ENCODE results near the gene KCNAB1. TPM values are rescaled to one million over a fixed set of nuclear protein-coding genes. Genes with fewer than 3 reads are reported as not detected.

KCNAB1 gene
- total and polyA plus RNA-seq, 2 donors (not counting 3 experiments of a cell fraction or from before 2014, with no cell fraction given), result 0.21 TPM; not detected in 1

DNA sequence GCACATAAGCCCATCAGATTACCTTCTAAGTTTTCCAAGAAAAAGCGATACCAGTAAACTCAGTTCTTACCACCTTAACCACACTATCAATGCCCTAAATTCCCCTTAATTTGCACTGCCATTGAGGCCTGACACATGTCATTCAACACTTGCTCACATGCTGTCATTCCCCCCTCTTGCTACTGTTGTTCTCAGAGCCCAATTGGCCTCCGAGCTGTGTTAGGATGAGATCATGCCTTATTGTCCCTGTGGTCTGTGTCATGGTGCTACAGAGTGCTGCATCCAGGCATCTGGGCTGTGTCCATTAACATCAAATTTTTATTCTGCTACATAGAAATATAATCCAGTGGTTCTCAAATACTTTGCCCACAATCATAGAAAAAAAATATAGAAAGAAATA lies 221.0 kb downstream of the KCNAB1 start:
- TF ChIP-seq, protein P1, sequence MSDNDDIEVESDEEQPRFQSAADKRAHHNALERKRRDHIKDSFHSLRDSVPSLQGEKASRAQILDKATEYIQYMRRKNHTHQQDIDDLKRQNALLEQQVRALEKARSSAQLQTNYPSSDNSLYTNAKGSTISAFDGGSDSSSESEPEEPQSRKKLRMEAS (IDR thresholded peaks at IDR 0.05; ENCODE audit: insufficient read depth, insufficient read length), result no peak

DNA sequence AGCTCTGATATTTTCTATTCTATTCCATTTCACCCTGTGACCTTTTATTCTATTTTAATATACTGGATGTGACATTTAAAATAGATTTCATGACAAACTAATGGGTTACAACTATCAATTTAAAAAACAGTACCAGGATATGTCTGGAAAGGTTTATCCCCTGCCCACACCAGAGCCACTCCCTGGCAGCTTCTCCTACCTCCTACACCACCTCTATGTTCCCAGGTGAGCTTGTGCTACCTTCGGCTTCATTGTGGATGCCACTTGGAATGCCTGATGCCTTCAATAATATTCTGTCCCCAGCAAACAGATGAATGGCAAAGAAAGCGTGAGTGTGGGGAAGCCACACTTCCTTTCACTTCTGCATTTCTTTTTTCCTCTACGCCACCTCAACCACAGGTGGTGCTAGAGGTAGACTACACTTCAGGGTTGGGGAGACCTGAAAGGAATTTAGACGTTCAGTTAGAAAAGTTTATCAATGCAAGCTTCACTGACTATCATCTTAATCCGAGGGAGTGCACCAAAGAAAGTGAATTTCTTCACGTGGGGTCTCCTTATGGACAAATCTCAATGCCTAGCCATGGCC lies 221.5 kb downstream of the KCNAB1 start:
- dilution Hi-C loops (cut with MboI; ENCODE audit: extremely low pct_ligation_motif_present, low sequenced_read_pairs) (no loop called here), intact Hi-C loops (cut with micrococcal nuclease) (no loop called here)
- ChIA-PET CTCF (interaction anchor here (0.7 to 1.4 kb wide), 6 partner anchors 9 to 191 kb away, joined by 3 to 4 read pairs (median 3); no protein-coding TSS in a partner anchor), POLR2A (no interaction called here)
- DNase-seq (ENCODE audit: low read depth, low spot score), result no peak
- TF ChIP-seq, protein P1 (IDR thresholded peaks at IDR 0.05; ENCODE audit: insufficient read depth, insufficient read length), result no peak
- TF ChIP-seq POLR2AphosphoS5 (IDR thresholded peaks at IDR 0.05; ENCODE audit: insufficient read depth, low read depth, low read length) (no peak), MYC (IDR thresholded peaks at IDR 0.05; ENCODE audit: low read depth, low read length) (no peak), FOS (IDR thresholded peaks at IDR 0.05; ENCODE audit: borderline replicate concordance, insufficient read depth, low read length) (no peak), GATA2 (IDR thresholded peaks at IDR 0.05; ENCODE audit: insufficient read depth, insufficient read length, low read depth, low read length) (no peak), POLR2A (IDR thresholded peaks at IDR 0.05; ENCODE audit: low read depth, low read length) (no peak), EZH2 (IDR thresholded peaks at IDR 0.05; ENCODE audit: borderline replicate concordance, low read depth, low read length, severe bottlenecking) (no peak), JUN (IDR thresholded peaks at IDR 0.05; ENCODE audit: borderline replicate concordance, insufficient read depth, insufficient read length, low read depth) (no peak)
- TF ChIP-seq, protein P2, sequence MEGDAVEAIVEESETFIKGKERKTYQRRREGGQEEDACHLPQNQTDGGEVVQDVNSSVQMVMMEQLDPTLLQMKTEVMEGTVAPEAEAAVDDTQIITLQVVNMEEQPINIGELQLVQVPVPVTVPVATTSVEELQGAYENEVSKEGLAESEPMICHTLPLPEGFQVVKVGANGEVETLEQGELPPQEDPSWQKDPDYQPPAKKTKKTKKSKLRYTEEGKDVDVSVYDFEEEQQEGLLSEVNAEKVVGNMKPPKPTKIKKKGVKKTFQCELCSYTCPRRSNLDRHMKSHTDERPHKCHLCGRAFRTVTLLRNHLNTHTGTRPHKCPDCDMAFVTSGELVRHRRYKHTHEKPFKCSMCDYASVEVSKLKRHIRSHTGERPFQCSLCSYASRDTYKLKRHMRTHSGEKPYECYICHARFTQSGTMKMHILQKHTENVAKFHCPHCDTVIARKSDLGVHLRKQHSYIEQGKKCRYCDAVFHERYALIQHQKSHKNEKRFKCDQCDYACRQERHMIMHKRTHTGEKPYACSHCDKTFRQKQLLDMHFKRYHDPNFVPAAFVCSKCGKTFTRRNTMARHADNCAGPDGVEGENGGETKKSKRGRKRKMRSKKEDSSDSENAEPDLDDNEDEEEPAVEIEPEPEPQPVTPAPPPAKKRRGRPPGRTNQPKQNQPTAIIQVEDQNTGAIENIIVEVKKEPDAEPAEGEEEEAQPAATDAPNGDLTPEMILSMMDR (IDR thresholded peaks at IDR 0.05; ENCODE audit: extremely low read depth in 1 of 2, insufficient read depth in 1 of 2, low read depth in 1 of 2, low read length in 2 of 2), result no peak
- Histone ChIP-seq H3K9ac (replicated peaks; ENCODE audit: extremely low read depth, insufficient read depth, low read length) (no peak overlapping the region), H3K79me2 (ENCODE audit: control insufficient read depth, insufficient read depth, low read length) (no peaks in the 10 kb centered on the region), H4K20me1 (replicated peaks; ENCODE audit: control insufficient read depth, extremely low read depth, insufficient read depth, low read length) (no peaks in the 10 kb centered on the region), H3K9me3 (replicated peaks; ENCODE audit: control insufficient read depth, insufficient read depth, low read length) (no peaks in the 10 kb centered on the region), H3K4me3 (replicated peaks in 1 of 3; ENCODE audit: insufficient read depth in 1 of 3, low read depth in 1 of 3, low read length in 3 of 3) (no peak overlapping the region), H3K27me3 (ENCODE audit: control insufficient read depth in 2 of 2, insufficient read depth in 2 of 2, low read length in 2 of 2) (no peaks in the 10 kb centered on the region), H2AFZ (ENCODE audit: low read depth, low read length) (no peak overlapping the region), H3K27ac (ENCODE audit: insufficient read depth, low read depth, low read length) (no peak overlapping the region), H3K4me2 (ENCODE audit: insufficient read depth, low read length) (no peak overlapping the region), H3K4me1 (ENCODE audit: control insufficient read depth, extremely low read depth, insufficient read depth, low read length) (no peaks in the 10 kb centered on the region), H3K9me1 (replicated peaks; ENCODE audit: control insufficient read depth, extremely low read depth, insufficient read depth, low read length) (no peaks in the 10 kb centered on the region), H3K36me3 (ENCODE audit: control insufficient read depth in 2 of 2, extremely low read depth in 1 of 2, insufficient read depth in 2 of 2, low read length in 2 of 2) (no peaks in the 10 kb centered on the region)
- no TSS peak for BruUV-seq (replicated peaks)
- FAIRE-seq, result no peak

More for the DNA sequence above, 221.0 kb downstream of the KCNAB1 start:
- Histone ChIP-seq H3K36me3 (ENCODE audit: control insufficient read depth in 2 of 2, extremely low read depth in 1 of 2, insufficient read depth in 2 of 2, low read length in 2 of 2) (no peaks in the 10 kb centered on the region), H3K9me1 (replicated peaks; ENCODE audit: control insufficient read depth, extremely low read depth, insufficient read depth, low read length) (no peaks in the 10 kb centered on the region), H3K27me3 (ENCODE audit: control insufficient read depth in 2 of 2, insufficient read depth in 2 of 2, low read length in 2 of 2) (no peaks in the 10 kb centered on the region), H3K4me1 (ENCODE audit: control insufficient read depth, extremely low read depth, insufficient read depth, low read length) (no peaks in the 10 kb centered on the region), H3K9me3 (replicated peaks; ENCODE audit: control insufficient read depth, insufficient read depth, low read length) (no peaks in the 10 kb centered on the region), H3K4me3 (replicated peaks in 1 of 3; ENCODE audit: insufficient read depth in 1 of 3, low read depth in 1 of 3, low read length in 3 of 3) (no peak overlapping the region), H3K9ac (replicated peaks; ENCODE audit: extremely low read depth, insufficient read depth, low read length) (no peak overlapping the region), H4K20me1 (replicated peaks; ENCODE audit: control insufficient read depth, extremely low read depth, insufficient read depth, low read length) (no peaks in the 10 kb centered on the region), H3K4me2 (ENCODE audit: insufficient read depth, low read length) (no peak overlapping the region), H2AFZ (ENCODE audit: low read depth, low read length) (no peak overlapping the region), H3K27ac (ENCODE audit: insufficient read depth, low read depth, low read length) (no peak overlapping the region), H3K79me2 (ENCODE audit: control insufficient read depth, insufficient read depth, low read length) (no peaks in the 10 kb centered on the region)
- no TSS peak for BruUV-seq (replicated peaks)
- ChIA-PET POLR2A (no interaction called here), CTCF (interaction anchor here (0.7 kb wide), 1 partner anchor 42 kb away, joined by 3 read pairs; no protein-coding TSS in a partner anchor)
- intact Hi-C loops (cut with micrococcal nuclease) (no loop called here), dilution Hi-C loops (cut with MboI; ENCODE audit: extremely low pct_ligation_motif_present, low sequenced_read_pairs) (no loop called here)
- FAIRE-seq (no peak), DNase-seq (ENCODE audit: low read depth, low spot score) (no peak)

Measured in endothelial cell of umbilical vein (primary cell).